Measurements from ENCODE around the gene POU2F3.
A peak's percentile ranks its signal among the peaks of the same experiment; 100 is the strongest.

POU2F3 gene

GRCh38 chr11:120334332-120334731, 94.4 kb downstream of the POU2F3 start:
- no peaks in the 10 kb centered on the region for H3K36me3 ChIP-seq (ENCODE audit: control insufficient read depth, insufficient read depth, low read length)

GRCh38 chr11:120334894-120335462, 95.0 kb downstream of the POU2F3 start:
- no peaks in the 10 kb centered on the region for H3K27me3 ChIP-seq (ENCODE audit: control insufficient read depth, insufficient read depth, low read length)
- H3K4me1 ChIP-seq (ENCODE audit: control insufficient read depth, insufficient read depth, low read length): peaks cover 8% of the 10 kb centered on the region
- no peaks in the 10 kb centered on the region for H3K36me3 ChIP-seq (ENCODE audit: control insufficient read depth, insufficient read depth, low read length)
- peak overlapping the region; percentile 96 for H3K4me3 ChIP-seq (ENCODE audit: low read depth, low read length)
- no peak overlapping the region for H3K9ac ChIP-seq (ENCODE audit: low read depth, low read length)
- H3K9me3 ChIP-seq (ENCODE audit: control insufficient read depth, insufficient read depth, low read length): no peaks in the 10 kb centered on the region

More at GRCh38 chr11:120334332-120334731, 94.4 kb downstream of the POU2F3 start:
- Histone ChIP-seq H3K27me3 (ENCODE audit: control insufficient read depth, insufficient read depth, low read length) (no peaks in the 10 kb centered on the region), H3K9ac (ENCODE audit: low read depth, low read length) (no peak overlapping the region), H3K4me1 (ENCODE audit: control insufficient read depth, insufficient read depth, low read length) (peaks cover 8% of the 10 kb centered on the region), H3K4me3 (ENCODE audit: low read depth, low read length) (no peak overlapping the region), H3K9me3 (ENCODE audit: control insufficient read depth, insufficient read depth, low read length) (no peaks in the 10 kb centered on the region)

- Histone ChIP-seq H3K27me3 (ENCODE audit: control insufficient read depth, insufficient read depth, low read length) (no peaks in the 10 kb centered on the region), H3K9ac (ENCODE audit: low read depth, low read length) (peak overlapping the region; percentile 66), H3K9me3 (ENCODE audit: control insufficient read depth, insufficient read depth, low read length) (no peaks in the 10 kb centered on the region), H3K4me1 (ENCODE audit: control insufficient read depth, insufficient read depth, low read length) (peaks cover 8% of the 10 kb centered on the region), H3K4me3 (ENCODE audit: low read depth, low read length) (peak overlapping the region; percentile 96), H3K36me3 (ENCODE audit: control insufficient read depth, insufficient read depth, low read length) (no peaks in the 10 kb centered on the region)
These were observed 95.6 kb downstream of the POU2F3 start for GRCh38 chr11:120335556-120335907.

- Histone ChIP-seq H3K36me3 (ENCODE audit: control insufficient read depth, insufficient read depth, low read length) (no peaks in the 10 kb centered on the region), H3K27me3 (ENCODE audit: control insufficient read depth, insufficient read depth, low read length) (no peaks in the 10 kb centered on the region), H3K4me1 (ENCODE audit: control insufficient read depth, insufficient read depth, low read length) (peaks cover 8% of the 10 kb centered on the region), H3K9me3 (ENCODE audit: control insufficient read depth, insufficient read depth, low read length) (no peaks in the 10 kb centered on the region), H3K4me3 (ENCODE audit: low read depth, low read length) (peak within 1 kb of the TSS; percentile 96), H3K9ac (ENCODE audit: low read depth, low read length) (peak within 1 kb of the TSS; percentile 80)
These were observed 96.1 kb downstream of the POU2F3 start, which contains the start of gene ARHGEF12 for GRCh38 chr11:120335908-120336640. ARHGEF12 (plus strand) TSS chr11:120336413; CDS start chr11:120337244, 831 bp downstream.

- Histone ChIP-seq H3K36me3 (ENCODE audit: control insufficient read depth, insufficient read depth, low read length) (no peaks in the 10 kb centered on the region), H3K27me3 (ENCODE audit: control insufficient read depth, insufficient read depth, low read length) (no peaks in the 10 kb centered on the region), H3K9me3 (ENCODE audit: control insufficient read depth, insufficient read depth, low read length) (no peaks in the 10 kb centered on the region), H3K9ac (ENCODE audit: low read depth, low read length) (peak overlapping the region; percentile 80), H3K4me1 (ENCODE audit: control insufficient read depth, insufficient read depth, low read length) (peaks cover 8% of the 10 kb centered on the region), H3K4me3 (ENCODE audit: low read depth, low read length) (peak overlapping the region; percentile 96)
These were observed 96.9 kb downstream of the POU2F3 start for GRCh38 chr11:120336641-120337354.

DNA sequence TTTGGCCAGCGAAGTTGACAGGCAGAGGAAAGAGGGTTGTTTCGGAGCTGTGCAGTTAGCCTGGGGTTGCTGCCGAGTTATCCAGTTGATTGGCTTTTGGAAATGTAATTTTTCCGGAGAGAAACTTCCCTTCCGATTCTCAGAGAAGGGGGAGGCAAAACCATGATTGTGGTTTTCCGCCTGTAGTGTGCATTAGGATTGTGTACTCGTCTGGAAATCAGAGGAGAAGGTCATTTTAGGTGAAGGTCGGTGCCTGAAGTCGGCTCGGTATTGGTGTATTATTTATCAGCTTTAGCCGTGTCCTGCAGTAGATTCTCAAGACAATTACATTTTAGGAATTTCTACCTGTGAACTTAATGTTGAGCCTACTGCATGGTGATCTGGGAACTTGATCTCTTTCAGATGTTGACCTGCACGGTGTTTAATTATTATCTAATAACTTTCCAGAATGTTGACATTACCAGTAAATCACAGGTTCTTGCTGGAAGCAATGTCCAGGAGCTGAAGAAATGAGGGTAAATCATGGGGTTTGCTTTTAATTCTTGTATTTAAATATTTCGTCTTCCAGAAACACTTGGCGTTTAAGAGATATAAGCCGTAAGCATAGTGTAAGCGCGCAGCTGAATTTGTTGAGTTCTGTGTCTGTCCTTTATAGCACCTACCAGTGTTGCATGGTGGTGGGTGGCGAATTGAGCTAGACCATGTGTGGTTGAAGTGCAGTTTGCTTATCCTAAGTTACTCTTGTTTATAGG, 97.6 kb downstream of the POU2F3 start:
- Histone ChIP-seq H3K4me3 (ENCODE audit: low read depth, low read length) (peak overlapping the region; percentile 96), H3K4me1 (ENCODE audit: control insufficient read depth, insufficient read depth, low read length) (peaks cover 8% of the 10 kb centered on the region), H3K27me3 (ENCODE audit: control insufficient read depth, insufficient read depth, low read length) (no peaks in the 10 kb centered on the region), H3K9me3 (ENCODE audit: control insufficient read depth, insufficient read depth, low read length) (no peaks in the 10 kb centered on the region), H3K9ac (ENCODE audit: low read depth, low read length) (peak overlapping the region; percentile 80), H3K36me3 (ENCODE audit: control insufficient read depth, insufficient read depth, low read length) (no peaks in the 10 kb centered on the region)

- no peaks in the 10 kb centered on the region for H3K27me3 ChIP-seq (ENCODE audit: control insufficient read depth, insufficient read depth, low read length)
- H3K9me3 ChIP-seq (ENCODE audit: control insufficient read depth, insufficient read depth, low read length): no peaks in the 10 kb centered on the region
- H3K4me3 ChIP-seq (ENCODE audit: low read depth, low read length): peak overlapping the region; percentile 96
- H3K9ac ChIP-seq (ENCODE audit: low read depth, low read length): no peak overlapping the region
- H3K4me1 ChIP-seq (ENCODE audit: control insufficient read depth, insufficient read depth, low read length): peaks cover 9% of the 10 kb centered on the region
- H3K36me3 ChIP-seq (ENCODE audit: control insufficient read depth, insufficient read depth, low read length): no peaks in the 10 kb centered on the region
These were observed 98.4 kb downstream of the POU2F3 start for GRCh38 chr11:120338107-120338933.

DNA sequence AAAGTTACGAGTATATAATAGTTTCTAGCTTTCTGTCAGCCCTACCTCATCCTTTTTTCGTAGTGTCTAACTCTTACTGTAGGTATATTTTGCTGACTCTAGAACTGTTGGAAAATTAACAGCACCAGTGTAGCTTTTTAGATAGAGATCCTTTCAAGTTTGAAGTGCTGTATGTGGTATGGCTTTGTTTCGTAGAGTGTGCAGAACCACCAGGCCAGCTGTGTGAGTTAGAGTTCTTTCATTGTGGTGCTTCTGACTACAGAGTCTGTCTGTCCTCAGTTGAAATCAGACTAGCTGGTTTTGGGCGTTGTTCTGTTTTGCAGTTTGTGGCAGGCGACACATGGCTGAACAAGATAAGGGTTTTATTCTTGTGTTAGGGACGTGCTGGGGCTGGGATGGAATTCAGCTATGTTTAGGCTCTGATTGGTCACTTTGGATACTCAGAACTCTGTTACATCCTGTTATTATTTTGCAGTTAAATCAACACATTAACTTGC, 99.5 kb downstream of the POU2F3 start:
- H3K9me3 ChIP-seq (ENCODE audit: control insufficient read depth, insufficient read depth, low read length): no peaks in the 10 kb centered on the region
- H3K27me3 ChIP-seq (ENCODE audit: control insufficient read depth, insufficient read depth, low read length): no peaks in the 10 kb centered on the region
- H3K9ac ChIP-seq (ENCODE audit: low read depth, low read length): no peak overlapping the region
- H3K4me1 ChIP-seq (ENCODE audit: control insufficient read depth, insufficient read depth, low read length): peaks cover 12% of the 10 kb centered on the region
- no peak overlapping the region for H3K4me3 ChIP-seq (ENCODE audit: low read depth, low read length)
- no peaks in the 10 kb centered on the region for H3K36me3 ChIP-seq (ENCODE audit: control insufficient read depth, insufficient read depth, low read length)

GRCh38 chr11:120340529-120340928, 100.6 kb downstream of the POU2F3 start:
- peaks cover 12% of the 10 kb centered on the region for H3K4me1 ChIP-seq (ENCODE audit: control insufficient read depth, insufficient read depth, low read length)
- no peak overlapping the region for H3K4me3 ChIP-seq (ENCODE audit: low read depth, low read length)
- no peaks in the 10 kb centered on the region for H3K9me3 ChIP-seq (ENCODE audit: control insufficient read depth, insufficient read depth, low read length)
- no peaks in the 10 kb centered on the region for H3K36me3 ChIP-seq (ENCODE audit: control insufficient read depth, insufficient read depth, low read length)
- no peak overlapping the region for H3K9ac ChIP-seq (ENCODE audit: low read depth, low read length)
- H3K27me3 ChIP-seq (ENCODE audit: control insufficient read depth, insufficient read depth, low read length): no peaks in the 10 kb centered on the region

DNA sequence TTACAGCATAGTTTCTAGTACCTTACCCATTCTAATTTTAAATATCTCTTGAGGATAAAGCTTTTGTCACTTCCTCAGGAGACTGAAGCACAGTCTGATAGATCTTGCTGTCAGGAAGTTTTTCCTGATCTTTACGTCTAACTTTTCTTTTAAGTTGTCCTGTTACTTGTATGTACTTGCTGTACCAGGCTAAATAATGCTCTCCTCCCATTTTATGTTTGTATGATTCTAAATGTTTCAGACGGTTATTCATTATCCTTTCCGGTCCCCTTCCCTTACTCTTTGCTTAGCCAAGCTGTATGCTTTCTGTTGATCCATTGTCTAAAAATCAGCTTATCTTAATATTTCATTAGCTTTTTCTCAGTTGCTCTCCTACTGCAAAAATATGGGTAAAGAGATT, 102.3 kb downstream of the POU2F3 start:
- H3K9me3 ChIP-seq (ENCODE audit: control insufficient read depth, insufficient read depth, low read length): no peaks in the 10 kb centered on the region
- no peak overlapping the region for H3K4me3 ChIP-seq (ENCODE audit: low read depth, low read length)
- no peak overlapping the region for H3K9ac ChIP-seq (ENCODE audit: low read depth, low read length)
- no peaks in the 10 kb centered on the region for H3K27me3 ChIP-seq (ENCODE audit: control insufficient read depth, insufficient read depth, low read length)
- H3K36me3 ChIP-seq (ENCODE audit: control insufficient read depth, insufficient read depth, low read length): no peaks in the 10 kb centered on the region
- H3K4me1 ChIP-seq (ENCODE audit: control insufficient read depth, insufficient read depth, low read length): peaks cover 12% of the 10 kb centered on the region

GRCh38 chr11:120342678-120343077, 102.7 kb downstream of the POU2F3 start:
- no peaks in the 10 kb centered on the region for H3K9me3 ChIP-seq (ENCODE audit: control insufficient read depth, insufficient read depth, low read length)
- H3K27me3 ChIP-seq (ENCODE audit: control insufficient read depth, insufficient read depth, low read length): no peaks in the 10 kb centered on the region
- H3K4me1 ChIP-seq (ENCODE audit: control insufficient read depth, insufficient read depth, low read length): peaks cover 12% of the 10 kb centered on the region
- no peak overlapping the region for H3K4me3 ChIP-seq (ENCODE audit: low read depth, low read length)
- H3K36me3 ChIP-seq (ENCODE audit: control insufficient read depth, insufficient read depth, low read length): no peaks in the 10 kb centered on the region
- no peak overlapping the region for H3K9ac ChIP-seq (ENCODE audit: low read depth, low read length)
